ENCODE results near the gene FER.

Gene FER

DNA sequence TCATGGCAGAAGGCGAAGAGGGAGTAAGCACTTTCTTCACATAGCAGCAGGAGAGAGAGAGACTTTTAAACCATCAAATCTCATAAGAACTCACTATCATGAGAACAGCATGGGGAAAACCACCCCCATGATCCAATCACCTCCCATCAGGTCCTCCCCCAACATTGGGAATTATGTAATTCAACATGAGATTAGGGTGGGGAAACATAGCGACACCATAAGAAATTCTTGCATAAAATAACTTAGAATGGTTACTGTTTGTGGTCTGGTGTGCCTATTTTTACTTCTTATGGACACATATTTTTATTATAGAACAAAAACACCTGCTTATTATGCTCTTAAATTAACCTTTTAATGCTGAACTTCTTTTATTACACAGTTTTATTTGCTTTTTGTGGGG is 364.0 kb downstream of the FER start:
- no peak for TF ChIP-seq EZH2 (IDR thresholded peaks at IDR 0.05; ENCODE audit: borderline replicate concordance, low read depth, low read length, severe bottlenecking)
- no peak for TF ChIP-seq CTCF (IDR thresholded peaks at IDR 0.05; ENCODE audit: borderline replicate concordance, extremely low read depth, low read length, poor library complexity, severe bottlenecking)
- H3K9ac ChIP-seq (ENCODE audit: low read depth, low read length): no peak overlapping the region
- no peaks in the 10 kb centered on the region for H3K9me3 ChIP-seq (ENCODE audit: insufficient read depth, low read length, severe bottlenecking)
- no peaks in the 10 kb centered on the region for H3K36me3 ChIP-seq (ENCODE audit: insufficient read depth, low read length)
- no peaks in the 10 kb centered on the region for H3K27me3 ChIP-seq (ENCODE audit: insufficient read depth, low read length, poor library complexity)
- H4K20me1 ChIP-seq (ENCODE audit: insufficient read depth, low read length): no peaks in the 10 kb centered on the region
- no peak overlapping the region for H3K27ac ChIP-seq (ENCODE audit: low read length)
- no peak overlapping the region for H2AFZ ChIP-seq (ENCODE audit: low read depth, low read length)
- DNase-seq: no peak
- H3K4me3 ChIP-seq (ENCODE audit: low read depth in 1 of 2, low read length in 2 of 2): no peak overlapping the region
- H3K4me1 ChIP-seq (ENCODE audit: insufficient read depth, low read length): no peaks in the 10 kb centered on the region
- H3K79me2 ChIP-seq (ENCODE audit: insufficient read depth, low read length): no peaks in the 10 kb centered on the region
- ATAC-seq (ENCODE audit: insufficient read depth, low read depth): no peak
- no peak overlapping the region for H3K4me2 ChIP-seq (ENCODE audit: insufficient read depth, low read length)

DNA sequence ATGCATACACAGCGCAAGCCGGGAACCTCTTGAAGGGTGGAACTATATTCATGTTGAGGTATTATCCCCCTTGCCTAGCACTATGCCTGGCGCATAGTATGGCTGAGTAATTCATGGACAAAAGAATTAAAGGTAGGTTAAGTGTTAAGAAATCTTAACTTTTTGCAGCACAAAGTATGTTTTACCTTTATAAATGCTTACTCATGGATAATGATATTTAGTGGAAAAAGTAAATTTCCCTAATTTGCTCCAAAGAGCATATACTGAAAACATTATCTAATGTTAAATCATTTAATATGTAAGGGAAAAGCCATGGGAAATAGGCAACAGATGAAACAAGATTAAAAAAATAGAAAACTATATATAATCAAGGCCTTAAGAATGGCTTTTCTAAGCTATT is 365.9 kb downstream of the FER start:
- Histone ChIP-seq H3K36me3 (ENCODE audit: insufficient read depth, low read length) (no peaks in the 10 kb centered on the region), H4K20me1 (ENCODE audit: insufficient read depth, low read length) (no peaks in the 10 kb centered on the region), H2AFZ (ENCODE audit: low read depth, low read length) (no peak overlapping the region), H3K4me3 (ENCODE audit: low read depth in 1 of 2, low read length in 2 of 2) (no peak overlapping the region), H3K27me3 (ENCODE audit: insufficient read depth, low read length, poor library complexity) (no peaks in the 10 kb centered on the region), H3K9me3 (ENCODE audit: insufficient read depth, low read length, severe bottlenecking) (no peaks in the 10 kb centered on the region), H3K79me2 (ENCODE audit: insufficient read depth, low read length) (no peaks in the 10 kb centered on the region), H3K9ac (ENCODE audit: low read depth, low read length) (no peak overlapping the region), H3K27ac (ENCODE audit: low read length) (no peak overlapping the region), H3K4me1 (ENCODE audit: insufficient read depth, low read length) (no peaks in the 10 kb centered on the region), H3K4me2 (ENCODE audit: insufficient read depth, low read length) (no peak overlapping the region)
- TF ChIP-seq EZH2 (IDR thresholded peaks at IDR 0.05; ENCODE audit: borderline replicate concordance, low read depth, low read length, severe bottlenecking): no peak
- TF ChIP-seq CTCF (IDR thresholded peaks at IDR 0.05; ENCODE audit: borderline replicate concordance, extremely low read depth, low read length, poor library complexity, severe bottlenecking): no peak
- no peak for DNase-seq
- ATAC-seq (ENCODE audit: insufficient read depth, low read depth): no peak

- ATAC-seq (ENCODE audit: insufficient read depth, low read depth) (no peak), DNase-seq (no peak)
- Histone ChIP-seq H4K20me1 (ENCODE audit: insufficient read depth, low read length) (no peaks in the 10 kb centered on the region), H3K79me2 (ENCODE audit: insufficient read depth, low read length) (no peaks in the 10 kb centered on the region), H3K4me3 (ENCODE audit: low read depth in 1 of 2, low read length in 2 of 2) (no peak overlapping the region), H3K4me2 (ENCODE audit: insufficient read depth, low read length) (no peak overlapping the region), H3K4me1 (ENCODE audit: insufficient read depth, low read length) (peaks cover 20% of the 10 kb centered on the region), H3K9me3 (ENCODE audit: insufficient read depth, low read length, severe bottlenecking) (peaks cover 5% of the 10 kb centered on the region), H3K27ac (ENCODE audit: low read length) (no peak overlapping the region), H2AFZ (ENCODE audit: low read depth, low read length) (no peak overlapping the region), H3K36me3 (ENCODE audit: insufficient read depth, low read length) (no peaks in the 10 kb centered on the region), H3K27me3 (ENCODE audit: insufficient read depth, low read length, poor library complexity) (no peaks in the 10 kb centered on the region), H3K9ac (ENCODE audit: low read depth, low read length) (no peak overlapping the region)
- TF ChIP-seq EZH2 (IDR thresholded peaks at IDR 0.05; ENCODE audit: borderline replicate concordance, low read depth, low read length, severe bottlenecking) (no peak), CTCF (IDR thresholded peaks at IDR 0.05; ENCODE audit: borderline replicate concordance, extremely low read depth, low read length, poor library complexity, severe bottlenecking) (no peak)
These were observed 373.5 kb downstream of the FER start for GRCh38 chr5:109121225-109121624.

Data from DND-41 (cell line).